GM18870 (cell line): ENCODE data around the gene SLC6A6.
A peak's percentile ranks its signal among the peaks of the same experiment; 100 is the strongest.
"Not testable (repeated sequence)": the region's sequence is repeated elsewhere in the genome, so short reads cannot be mapped to it uniquely, and the experiment has no call there.

Source experiments
- ATAC-seq: cut with Tn5 transposase; IDR thresholded peaks from one replicate; pipeline ENCODE4 v1.9.1; 2021; ENCODE audit warnings: moderate library complexity; ENCODE audit not compliant: unreplicated experiment

The SLC6A6 gene

GRCh38 chr3:14397531-14397930 lies 4.9 kb upstream of the SLC6A6 start:
- no peak for ATAC-seq

- ATAC-seq: no peak
Measured at GRCh38 chr3:14397940-14398796, 4.2 kb upstream of the SLC6A6 start.

DNA sequence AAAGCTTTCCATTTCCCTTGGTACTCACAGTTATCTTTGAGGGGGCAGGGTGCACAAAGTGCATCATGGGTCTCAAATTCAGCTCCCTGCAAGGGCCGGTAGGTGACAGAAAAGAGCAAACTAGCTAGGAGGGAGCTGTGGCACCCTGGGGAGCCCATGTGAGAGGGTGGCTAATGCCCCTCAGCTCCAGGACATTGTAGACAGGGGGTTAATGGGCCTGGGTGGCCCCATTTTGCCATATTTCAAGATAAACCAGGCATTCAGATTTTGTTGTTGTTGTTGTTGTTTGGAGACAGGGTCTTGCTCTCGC lies 3.7 kb upstream of the SLC6A6 start:
- ATAC-seq: no peak

- peak; percentile 2 for ATAC-seq
Measured at GRCh38 chr3:14401692-14402303, 608 bp upstream of the SLC6A6 start.

DNA sequence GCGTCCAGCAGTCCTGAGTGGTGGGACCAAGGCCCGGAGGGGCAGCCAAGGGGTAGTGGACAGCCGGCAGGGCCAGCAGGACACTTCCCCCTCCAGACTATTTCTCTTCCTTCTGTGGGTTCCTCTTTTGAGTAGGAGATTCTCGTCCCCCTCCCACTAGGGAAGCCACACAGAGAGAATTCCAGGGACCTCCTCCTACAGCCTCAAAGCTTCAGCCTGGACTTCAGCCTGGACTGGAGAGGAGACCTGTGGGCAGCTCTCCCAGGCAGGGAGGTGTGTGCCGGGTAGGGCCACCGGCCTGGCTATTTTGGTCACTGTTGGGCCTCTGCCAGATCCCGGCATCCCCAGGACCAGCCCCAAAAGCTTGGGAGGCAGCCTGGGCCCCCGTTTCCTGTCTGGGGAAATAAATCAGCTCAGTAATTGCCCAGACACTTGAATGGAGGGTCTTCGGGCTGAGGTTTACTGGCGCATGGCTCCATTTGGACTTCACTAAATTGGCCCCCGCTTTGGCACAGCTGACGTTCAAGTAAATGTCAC lies 1.3 kb downstream of the SLC6A6 start:
- ATAC-seq: no peak

DNA sequence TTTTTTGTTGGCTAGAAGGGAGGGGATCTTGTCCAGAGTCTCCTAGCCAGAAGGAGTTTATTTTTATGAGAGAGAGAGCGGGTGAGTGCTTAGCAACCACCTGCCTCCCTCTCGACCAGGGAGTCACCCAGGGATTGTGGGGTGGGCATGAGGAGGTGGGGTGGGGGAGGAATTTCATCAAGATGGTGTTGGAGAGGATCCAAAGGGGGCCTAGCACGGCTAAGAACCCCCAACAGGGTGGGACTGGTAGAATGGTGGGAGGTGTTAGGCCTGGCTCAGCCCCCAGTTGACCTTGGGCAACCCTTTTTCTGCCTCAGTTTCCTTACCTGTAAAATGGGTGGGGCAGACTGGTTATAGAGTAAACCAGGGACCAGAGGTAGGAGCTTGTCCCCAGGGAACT lies 1.8 kb downstream of the SLC6A6 start:
- no peak for ATAC-seq

GRCh38 chr3:14404631-14405359 lies 2.4 kb downstream of the SLC6A6 start:
- ATAC-seq: no peak

GRCh38 chr3:14405360-14406238 lies 3.2 kb downstream of the SLC6A6 start:
- no peak for ATAC-seq

DNA sequence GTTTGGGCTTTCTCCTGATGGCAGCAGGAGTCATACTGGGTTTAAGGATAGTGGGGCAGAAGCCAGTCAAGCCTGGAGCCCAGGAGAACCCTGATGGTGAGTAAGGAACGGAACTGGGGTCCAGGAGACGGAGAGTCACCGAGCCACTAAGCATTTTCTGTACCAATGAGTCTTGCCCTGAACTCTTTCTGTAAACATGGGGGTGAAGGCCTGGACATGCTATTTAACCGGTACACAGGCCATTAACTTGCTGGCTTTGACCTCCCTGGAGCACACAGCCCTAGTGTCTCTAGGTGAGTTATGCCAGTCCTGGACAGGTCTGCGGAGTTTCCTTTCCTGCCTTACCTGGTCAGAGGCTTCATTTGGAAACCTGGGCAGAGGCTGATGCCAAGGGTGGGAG lies 3.9 kb downstream of the SLC6A6 start:
- ATAC-seq: no peak

GRCh38 chr3:14406766-14407165 lies 4.4 kb downstream of the SLC6A6 start:
- no peak for ATAC-seq

GRCh38 chr3:14407203-14407602 lies 4.8 kb downstream of the SLC6A6 start:
- ATAC-seq: no peak

DNA sequence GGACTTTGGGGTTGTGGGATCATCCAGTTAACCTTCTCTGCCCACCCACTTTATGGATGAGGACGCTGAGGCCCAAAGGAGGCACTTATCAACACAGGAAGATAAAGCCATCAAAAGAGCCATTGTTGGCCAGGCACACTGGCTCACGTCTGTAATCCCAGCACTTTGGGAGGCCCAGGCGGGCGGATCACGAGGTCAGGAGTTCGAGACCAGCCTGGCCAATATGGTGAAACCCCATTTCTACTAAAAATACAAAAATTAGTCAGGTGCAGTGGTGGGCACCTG lies 7.3 kb downstream of the SLC6A6 start:
- not testable (repeated sequence) for ATAC-seq

GRCh38 chr3:14410106-14410502 lies 7.7 kb downstream of the SLC6A6 start:
- no peak for ATAC-seq

DNA sequence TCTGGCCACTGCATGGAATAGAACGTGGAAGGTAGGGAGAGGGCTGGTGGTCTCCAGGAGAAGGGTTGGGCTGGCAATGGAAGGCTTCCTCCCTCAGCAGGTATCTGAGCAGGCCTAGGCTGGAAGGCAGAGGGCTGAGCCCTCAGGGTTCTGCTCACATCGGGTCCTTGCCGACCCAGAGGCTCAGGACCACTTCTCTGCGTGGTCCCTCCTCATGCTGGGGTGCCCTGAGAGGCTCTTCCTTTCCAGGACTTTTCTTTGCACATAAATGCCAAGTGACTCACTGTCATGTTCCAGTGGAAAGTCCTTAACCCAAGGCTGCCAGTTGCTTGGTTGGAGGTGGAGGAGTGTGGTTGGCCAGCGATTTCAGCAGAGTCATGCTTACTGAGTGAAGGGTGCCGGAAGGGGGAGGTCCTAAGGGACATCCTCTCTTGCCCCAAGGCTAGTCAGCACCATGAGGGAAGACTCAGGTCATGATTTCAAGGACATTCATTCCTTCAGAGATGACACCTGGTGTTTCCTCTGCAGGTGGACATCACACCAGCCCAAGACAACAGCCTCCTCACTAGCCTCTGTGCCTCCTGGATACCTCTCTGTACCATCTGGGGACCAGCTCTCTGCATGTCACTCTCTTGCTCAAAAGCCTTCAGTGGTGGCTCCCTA lies 8.2 kb downstream of the SLC6A6 start:
- no peak for ATAC-seq

- no peak for ATAC-seq
Measured at GRCh38 chr3:14411166-14411526, 8.7 kb downstream of the SLC6A6 start.

GRCh38 chr3:14411988-14412387 lies 9.6 kb downstream of the SLC6A6 start:
- ATAC-seq: no peak

DNA sequence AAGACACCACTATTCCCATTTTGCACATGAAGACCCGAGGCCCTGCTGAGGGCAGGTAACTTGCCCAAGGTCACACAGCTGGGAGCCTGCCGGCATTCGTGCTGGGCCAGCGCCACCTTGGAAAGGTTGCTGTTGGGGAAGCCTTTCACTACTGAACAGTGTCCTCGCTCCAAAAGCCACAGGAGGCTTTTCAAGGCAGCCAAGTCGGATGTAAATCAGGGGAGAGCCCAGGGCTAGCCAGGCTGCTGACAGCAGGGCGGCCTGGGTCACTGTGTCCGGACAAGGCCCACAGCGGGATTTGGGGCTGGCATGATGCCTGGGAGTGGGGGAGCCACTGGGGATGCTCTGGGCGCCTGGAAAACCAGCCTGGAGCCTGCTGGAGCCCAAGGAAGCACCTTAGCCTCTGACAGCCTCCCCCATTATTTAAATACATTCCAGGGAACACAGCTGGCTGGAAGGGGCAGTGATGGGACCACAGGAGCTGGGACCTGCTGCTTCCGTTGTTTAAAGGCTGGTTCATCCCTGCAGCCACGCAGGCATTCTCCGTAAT lies 10.5 kb downstream of the SLC6A6 start:
- ATAC-seq: no peak

DNA sequence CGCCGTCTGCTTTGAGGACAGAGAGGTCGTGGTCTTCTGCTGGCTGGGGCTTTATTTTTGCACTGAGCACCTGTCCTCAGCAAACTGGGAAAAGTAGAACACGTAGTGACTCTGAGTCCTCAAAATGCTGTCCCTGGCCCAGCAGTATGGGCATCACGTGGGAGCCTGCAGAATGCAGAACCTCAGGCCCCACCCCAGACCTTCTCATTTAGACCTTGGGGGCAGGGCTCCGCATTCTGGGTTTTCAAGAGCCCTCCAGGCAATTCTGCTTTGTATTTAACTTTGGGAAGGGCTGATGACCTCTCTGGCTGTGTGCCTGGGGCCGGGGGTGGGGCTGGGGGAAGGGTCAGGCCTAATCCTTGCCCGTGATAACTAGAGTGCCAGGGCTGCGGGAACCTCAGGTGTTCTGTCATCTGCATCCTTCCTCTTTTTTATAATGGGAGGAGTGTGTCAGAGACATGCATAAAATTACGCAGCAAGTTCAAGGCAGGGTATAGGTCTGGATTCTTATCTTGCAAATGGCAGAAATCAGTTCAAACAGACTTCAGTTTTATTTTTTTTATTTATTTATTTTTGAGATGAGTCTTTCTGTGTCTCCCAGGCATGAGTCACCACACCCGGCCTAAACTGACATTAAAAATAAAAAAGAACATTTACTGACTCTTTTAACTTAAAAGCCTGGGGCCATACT lies 11.1 kb downstream of the SLC6A6 start:
- ATAC-seq: no peak

DNA sequence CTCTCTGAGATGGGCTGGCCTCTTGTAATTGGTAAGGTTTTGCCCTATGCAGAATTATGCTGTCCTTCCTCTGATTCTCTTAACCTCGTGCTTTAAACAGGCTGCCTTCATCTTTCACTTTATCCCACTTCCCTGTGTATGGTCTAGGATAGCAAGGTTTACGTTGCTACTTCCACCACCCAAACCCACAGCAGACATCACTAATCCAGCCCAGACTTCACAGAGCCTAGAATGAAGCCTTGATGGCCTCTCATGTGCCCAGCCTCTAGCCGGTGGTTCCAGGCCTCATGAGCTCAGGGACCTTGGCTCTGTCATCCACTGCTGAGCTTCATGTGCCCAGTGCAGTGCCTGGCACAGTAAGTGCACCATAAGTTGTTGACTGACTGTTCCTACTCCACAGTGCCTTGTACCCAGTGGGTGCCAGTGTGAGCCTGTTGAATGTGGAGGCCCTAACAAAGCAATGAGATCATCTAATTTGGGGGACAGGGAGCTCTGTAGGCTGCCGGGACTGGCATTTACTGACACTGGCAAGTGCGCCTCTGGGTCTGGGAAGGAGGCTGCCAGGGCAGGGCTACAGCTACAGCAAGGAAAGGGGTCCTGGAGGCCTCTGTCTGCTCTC lies 12.5 kb downstream of the SLC6A6 start:
- no peak for ATAC-seq
